ENCODE data around the gene SCN5A.

SCN5A gene

GRCh38 chr3:38597502-38598060 lies 51.9 kb downstream of the SCN5A start:
- H2BK5ac ChIP-seq (ENCODE audit: low read length): no peak overlapping the region
- no peak overlapping the region for H2BK120ac ChIP-seq (ENCODE audit: low read depth, low read length)
- H3K4me2 ChIP-seq (ENCODE audit: low read length): no peak overlapping the region
- H3K36me3 ChIP-seq (ENCODE audit: control insufficient read depth, insufficient read depth, low read length): no peaks in the 10 kb centered on the region
- no peaks in the 10 kb centered on the region for H3K27me3 ChIP-seq (ENCODE audit: insufficient read depth, low read length, poor library complexity)
- no peak overlapping the region for H3K27ac ChIP-seq (ENCODE audit: low read depth, low read length)
- no peaks in the 10 kb centered on the region for H3K79me1 ChIP-seq (ENCODE audit: low read length)
- H2AK5ac ChIP-seq (ENCODE audit: low read length): no peak overlapping the region
- no peak overlapping the region for H4K5ac ChIP-seq (ENCODE audit: low read length)
- no peak overlapping the region for H3K9ac ChIP-seq (ENCODE audit: low read length)
- H3K4ac ChIP-seq (ENCODE audit: low read depth, low read length): no peak overlapping the region
- no CpG with 5 or more reads among the region's 12 CpGs for WGBS (ENCODE audit: extremely low coverage, insufficient coverage, low lambda C conversion rate)
- H3K18ac ChIP-seq (ENCODE audit: low read length): no peak overlapping the region
- H3K4me1 ChIP-seq (ENCODE audit: control insufficient read depth, low read depth, low read length): peaks cover 1% of the 10 kb centered on the region
- DNase-seq: no peak
- H3K4me3 ChIP-seq (ENCODE audit: low read length): no peak overlapping the region
- H3K23ac ChIP-seq (ENCODE audit: low read length): no peak overlapping the region
- no peak overlapping the region for H4K8ac ChIP-seq (ENCODE audit: low read depth, low read length)
- no peak overlapping the region for H3K56ac ChIP-seq (ENCODE audit: low read length)
- H3K79me2 ChIP-seq (ENCODE audit: control insufficient read depth, insufficient read depth, low read length): no peaks in the 10 kb centered on the region
- no peak overlapping the region for H2BK15ac ChIP-seq (replicated peaks; ENCODE audit: low read depth)

DNA sequence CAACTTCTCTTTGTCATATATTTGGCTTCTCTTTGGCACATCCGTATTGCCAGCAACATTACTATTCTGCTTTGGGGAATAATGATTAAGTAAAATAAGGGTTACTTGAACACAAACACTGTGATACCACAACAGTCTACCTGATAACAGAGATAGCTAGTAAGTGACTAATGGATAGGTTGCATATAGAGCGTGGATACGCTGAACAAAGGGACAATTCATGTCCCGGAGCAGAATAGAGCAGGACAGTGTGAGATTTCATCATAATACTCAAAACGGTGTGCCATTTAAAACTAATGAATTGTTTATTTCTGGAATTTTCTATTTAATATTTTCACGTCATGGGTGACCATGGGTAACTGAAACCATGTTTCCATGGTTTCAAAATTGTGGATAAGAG lies 54.1 kb downstream of the SCN5A start:
- no peak overlapping the region for H3K23ac ChIP-seq (ENCODE audit: low read length)
- H3K36me3 ChIP-seq (ENCODE audit: control insufficient read depth, insufficient read depth, low read length): no peaks in the 10 kb centered on the region
- H2BK120ac ChIP-seq (ENCODE audit: low read depth, low read length): no peak overlapping the region
- H4K8ac ChIP-seq (ENCODE audit: low read depth, low read length): no peak overlapping the region
- no peaks in the 10 kb centered on the region for H3K79me2 ChIP-seq (ENCODE audit: control insufficient read depth, insufficient read depth, low read length)
- no peaks in the 10 kb centered on the region for H3K27me3 ChIP-seq (ENCODE audit: insufficient read depth, low read length, poor library complexity)
- H3K56ac ChIP-seq (ENCODE audit: low read length): no peak overlapping the region
- H3K4me1 ChIP-seq (ENCODE audit: control insufficient read depth, low read depth, low read length): no peaks in the 10 kb centered on the region
- no peak overlapping the region for H2BK15ac ChIP-seq (replicated peaks; ENCODE audit: low read depth)
- H3K79me1 ChIP-seq (ENCODE audit: low read length): no peaks in the 10 kb centered on the region
- H3K4me2 ChIP-seq (ENCODE audit: low read length): no peak overlapping the region
- no peak overlapping the region for H3K4ac ChIP-seq (ENCODE audit: low read depth, low read length)
- no peak overlapping the region for H4K5ac ChIP-seq (ENCODE audit: low read length)
- no peak overlapping the region for H3K4me3 ChIP-seq (ENCODE audit: low read length)
- H2AK5ac ChIP-seq (ENCODE audit: low read length): no peak overlapping the region
- no peak overlapping the region for H3K18ac ChIP-seq (ENCODE audit: low read length)
- H3K9ac ChIP-seq (ENCODE audit: low read length): no peak overlapping the region
- no peak overlapping the region for H2BK5ac ChIP-seq (ENCODE audit: low read length)
- no peak overlapping the region for H3K27ac ChIP-seq (ENCODE audit: low read depth, low read length)
- WGBS (ENCODE audit: extremely low coverage, insufficient coverage, low lambda C conversion rate): no CpG with 5 or more reads among the region's 6 CpGs
- no peak for DNase-seq

- Histone ChIP-seq H3K36me3 (ENCODE audit: control insufficient read depth, insufficient read depth, low read length) (no peaks in the 10 kb centered on the region), H2BK5ac (ENCODE audit: low read length) (no peak overlapping the region), H3K23ac (ENCODE audit: low read length) (no peak overlapping the region), H3K4me1 (ENCODE audit: control insufficient read depth, low read depth, low read length) (no peaks in the 10 kb centered on the region), H3K4ac (ENCODE audit: low read depth, low read length) (no peak overlapping the region), H3K4me2 (ENCODE audit: low read length) (no peak overlapping the region), H3K9ac (ENCODE audit: low read length) (no peak overlapping the region), H3K27me3 (ENCODE audit: insufficient read depth, low read length, poor library complexity) (no peaks in the 10 kb centered on the region), H2BK120ac (ENCODE audit: low read depth, low read length) (no peak overlapping the region), H3K56ac (ENCODE audit: low read length) (no peak overlapping the region), H3K18ac (ENCODE audit: low read length) (no peak overlapping the region), H2BK15ac (replicated peaks; ENCODE audit: low read depth) (no peak overlapping the region), H3K79me1 (ENCODE audit: low read length) (no peaks in the 10 kb centered on the region), H3K79me2 (ENCODE audit: control insufficient read depth, insufficient read depth, low read length) (no peaks in the 10 kb centered on the region), H2AK5ac (ENCODE audit: low read length) (no peak overlapping the region), H3K4me3 (ENCODE audit: low read length) (no peak overlapping the region), H4K8ac (ENCODE audit: low read depth, low read length) (no peak overlapping the region), H4K5ac (ENCODE audit: low read length) (no peak overlapping the region), H3K27ac (ENCODE audit: low read depth, low read length) (no peak overlapping the region)
- DNase-seq: no peak
- WGBS (ENCODE audit: extremely low coverage, insufficient coverage, low lambda C conversion rate): no CpG with 5 or more reads among the region's 2 CpGs
Observed at GRCh38 chr3:38590521-38590920, 59.0 kb downstream of the SCN5A start.

DNA sequence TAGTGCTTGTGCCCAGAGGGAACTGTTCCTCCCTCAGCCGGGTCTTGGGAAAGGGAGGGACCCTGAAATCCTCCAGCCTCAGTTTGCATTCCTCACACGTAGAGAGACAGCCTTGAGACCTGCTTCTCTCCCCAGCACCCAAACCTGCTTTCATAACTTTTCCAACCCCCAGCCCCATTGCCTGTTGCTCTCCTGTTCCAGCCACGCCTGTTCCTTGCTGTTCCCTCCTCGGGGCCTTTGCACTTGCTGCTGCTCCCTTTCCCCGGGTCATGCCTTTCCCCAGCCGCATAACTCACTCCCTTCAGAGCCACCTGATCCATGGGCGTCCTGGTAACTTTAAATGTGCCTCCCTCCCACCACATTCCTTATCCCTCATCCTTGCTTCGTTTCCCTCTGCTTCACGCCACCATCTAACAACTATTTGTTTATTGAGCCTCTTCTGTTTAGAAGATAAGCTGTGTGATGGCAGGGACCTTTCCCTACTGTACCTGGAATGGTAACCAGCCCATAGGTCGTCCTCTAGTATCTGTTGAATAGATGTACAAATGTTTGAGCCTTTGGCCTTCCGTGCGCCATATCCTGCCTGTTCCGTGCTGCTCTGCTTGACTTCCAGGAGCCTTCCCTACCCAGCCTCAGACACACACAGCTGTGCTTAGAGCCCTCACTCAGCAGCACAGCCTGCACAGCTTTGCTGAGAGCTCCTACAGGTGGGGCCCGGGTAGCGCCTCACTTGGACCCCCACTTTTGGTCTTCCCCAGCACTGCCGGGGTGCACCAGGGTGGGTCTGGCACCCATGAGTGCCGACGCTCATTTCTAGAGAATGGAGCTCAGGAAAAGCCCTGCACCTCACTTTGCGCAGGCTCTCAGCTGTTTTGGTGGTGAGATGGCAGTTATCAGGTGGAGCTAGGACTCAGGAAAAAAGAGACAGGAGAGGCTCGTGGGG lies 60.2 kb downstream of the SCN5A start:
- no peak overlapping the region for H3K27ac ChIP-seq (ENCODE audit: low read depth, low read length)
- no peak overlapping the region for H4K8ac ChIP-seq (ENCODE audit: low read depth, low read length)
- H3K4me1 ChIP-seq (ENCODE audit: control insufficient read depth, low read depth, low read length): no peaks in the 10 kb centered on the region
- no peak overlapping the region for H3K18ac ChIP-seq (ENCODE audit: low read length)
- no peaks in the 10 kb centered on the region for H3K79me2 ChIP-seq (ENCODE audit: control insufficient read depth, insufficient read depth, low read length)
- no peak overlapping the region for H2BK120ac ChIP-seq (ENCODE audit: low read depth, low read length)
- H2BK15ac ChIP-seq (replicated peaks; ENCODE audit: low read depth): no peak overlapping the region
- no peak overlapping the region for H3K9ac ChIP-seq (ENCODE audit: low read length)
- WGBS (ENCODE audit: extremely low coverage, insufficient coverage, low lambda C conversion rate): no CpG with 5 or more reads among the region's 20 CpGs
- no peak overlapping the region for H3K23ac ChIP-seq (ENCODE audit: low read length)
- no peak overlapping the region for H3K56ac ChIP-seq (ENCODE audit: low read length)
- no peak overlapping the region for H2BK5ac ChIP-seq (ENCODE audit: low read length)
- H4K5ac ChIP-seq (ENCODE audit: low read length): no peak overlapping the region
- no peaks in the 10 kb centered on the region for H3K27me3 ChIP-seq (ENCODE audit: insufficient read depth, low read length, poor library complexity)
- no peaks in the 10 kb centered on the region for H3K36me3 ChIP-seq (ENCODE audit: control insufficient read depth, insufficient read depth, low read length)
- DNase-seq: no peak
- no peaks in the 10 kb centered on the region for H3K79me1 ChIP-seq (ENCODE audit: low read length)
- H3K4ac ChIP-seq (ENCODE audit: low read depth, low read length): no peak overlapping the region
- no peak overlapping the region for H3K4me3 ChIP-seq (ENCODE audit: low read length)
- H3K4me2 ChIP-seq (ENCODE audit: low read length): no peak overlapping the region
- no peak overlapping the region for H2AK5ac ChIP-seq (ENCODE audit: low read length)

DNA sequence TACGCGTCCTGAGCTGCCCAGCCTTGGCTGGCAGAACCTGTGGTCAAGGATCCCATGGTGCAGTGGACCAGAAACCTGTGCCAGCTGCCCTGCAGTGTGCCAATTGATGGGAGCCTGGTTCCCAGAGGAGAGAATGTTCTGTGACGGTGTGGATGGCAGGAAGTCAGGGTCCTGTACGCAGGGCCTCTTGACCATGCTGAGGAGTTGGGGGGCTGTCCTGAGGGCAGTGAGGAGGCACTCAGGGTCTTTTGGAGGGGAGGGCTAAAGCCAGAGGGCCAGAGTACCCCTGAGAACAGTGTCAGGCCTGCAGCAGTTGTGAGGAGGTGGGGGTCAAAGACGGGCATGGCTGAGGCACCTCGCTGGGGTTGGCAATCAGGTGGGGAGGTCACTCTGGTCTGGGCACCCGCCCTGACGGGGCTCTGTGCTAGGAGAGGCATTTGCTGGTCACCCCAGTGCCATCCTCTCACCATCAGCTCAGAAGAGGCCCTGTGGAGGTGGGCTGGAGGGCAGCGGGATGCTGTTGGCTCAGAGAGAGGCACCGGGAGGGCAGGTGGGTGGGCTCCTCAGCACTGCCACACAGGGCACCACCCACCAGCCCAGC lies 61.0 kb downstream of the SCN5A start:
- Histone ChIP-seq H3K4me2 (ENCODE audit: low read length) (no peak overlapping the region), H2BK5ac (ENCODE audit: low read length) (no peak overlapping the region), H3K36me3 (ENCODE audit: control insufficient read depth, insufficient read depth, low read length) (no peaks in the 10 kb centered on the region), H3K4me1 (ENCODE audit: control insufficient read depth, low read depth, low read length) (no peaks in the 10 kb centered on the region), H3K79me1 (ENCODE audit: low read length) (no peaks in the 10 kb centered on the region), H2BK120ac (ENCODE audit: low read depth, low read length) (no peak overlapping the region), H3K27ac (ENCODE audit: low read depth, low read length) (no peak overlapping the region), H3K4ac (ENCODE audit: low read depth, low read length) (no peak overlapping the region), H3K23ac (ENCODE audit: low read length) (no peak overlapping the region), H3K27me3 (ENCODE audit: insufficient read depth, low read length, poor library complexity) (no peaks in the 10 kb centered on the region), H3K9ac (ENCODE audit: low read length) (no peak overlapping the region), H4K5ac (ENCODE audit: low read length) (no peak overlapping the region), H4K8ac (ENCODE audit: low read depth, low read length) (no peak overlapping the region), H3K4me3 (ENCODE audit: low read length) (no peak overlapping the region), H2BK15ac (replicated peaks; ENCODE audit: low read depth) (no peak overlapping the region), H3K18ac (ENCODE audit: low read length) (no peak overlapping the region), H3K56ac (ENCODE audit: low read length) (no peak overlapping the region), H3K79me2 (ENCODE audit: control insufficient read depth, insufficient read depth, low read length) (no peaks in the 10 kb centered on the region), H2AK5ac (ENCODE audit: low read length) (no peak overlapping the region)
- WGBS (ENCODE audit: extremely low coverage, insufficient coverage, low lambda C conversion rate): no CpG with 5 or more reads among the region's 10 CpGs
- DNase-seq: no peak
